K562 (cell line): ENCODE measurements around the gene CCDC82. TPM values are rescaled to one million over a fixed set of nuclear protein-coding genes. Genes with fewer than 3 reads are reported as not detected.

ENCODE experiments used
- ADNP ChIP-seq: fragments of 200-800 bp; sonication (Bioruptor generic); IDR thresholded peaks from 2 replicates; pipeline ENCODE4 v1.6.1; 2016; ENCODE audit warnings: missing genetic modification characterization, missing compliant biosample characterization
- BRF1 ChIP-seq: IDR thresholded peaks from 3 replicates; pipeline ENCODE4 v1.6.1; 2011; ENCODE audit warnings: borderline replicate concordance, mild to moderate bottlenecking; ENCODE audit not compliant: insufficient read length; ENCODE audit errors: extremely low read depth
- CBFB ChIP-seq: sonication (generic); formaldehyde crosslinking; IDR thresholded peaks from 2 replicates; pipeline ENCODE4 v1.4.0; 2020; ENCODE audit warnings: mild to moderate bottlenecking, missing genetic modification reagents
- DIDO1 ChIP-seq: fragments of 450-650 bp; IDR thresholded peaks from 2 replicates; pipeline ENCODE4 v1.6.1; 2016; ENCODE audit warnings: low read depth, missing biosample characterization, missing genetic modification characterization
- ETS2 ChIP-seq: IDR thresholded peaks from 2 replicates; pipeline ENCODE4 v1.6.1; 2016; ENCODE audit warnings: borderline replicate concordance, missing genetic modification characterization, mild to moderate bottlenecking, moderate library complexity, missing compliant biosample characterization; ENCODE audit not compliant: poor library complexity, severe bottlenecking
- GATAD2B ChIP-seq: fragments of 450-650 bp; IDR thresholded peaks from 2 replicates; pipeline ENCODE4 v1.6.1; 2017; ENCODE audit warnings: mild to moderate bottlenecking, borderline replicate concordance
- HIVEP1 ChIP-seq: fragments of 250-450 bp; sonication (Bioruptor Pico); IDR thresholded peaks from 2 replicates; pipeline ENCODE4 v1.4.0; 2020; ENCODE audit warnings: mild to moderate bottlenecking
- JUNB ChIP-seq: fragments of 450-650 bp; formaldehyde crosslinking; conservative IDR thresholded peaks from 2 replicates; pipeline ENCODE4 v1.4.0; 2020; ENCODE audit warnings: mild to moderate bottlenecking
- KLF1 ChIP-seq: fragments of 450-650 bp; IDR thresholded peaks from 2 replicates; pipeline ENCODE4 v1.6.1; 2016; ENCODE audit warnings: missing genetic modification characterization, missing compliant biosample characterization
- MNT ChIP-seq, 2 experiments: fragments of 450-650 bp; conservative IDR thresholded peaks; 2 replicates each; pipeline ENCODE4 v1.6.1; 2017; ENCODE audit warnings: mild to moderate bottlenecking in 2 of 2, moderate library complexity in 2 of 2
- RBM17 ChIP-seq: fragments of 200-400 bp; formaldehyde crosslinking; IDR thresholded peaks from 2 replicates; pipeline ENCODE4 v1.6.1; 2017; ENCODE audit warnings: low read depth, mild to moderate bottlenecking, low read length, borderline replicate concordance
- TAF9B ChIP-seq: fragments of 450-650 bp; IDR thresholded peaks from 2 replicates; pipeline ENCODE4 v1.6.1; 2018; ENCODE audit warnings: mild to moderate bottlenecking; ENCODE audit not compliant: partially characterized antibody
- VEZF1 ChIP-seq: fragments of 200-800 bp; sonication (Bioruptor generic); IDR thresholded peaks from 2 replicates; pipeline ENCODE4 v1.6.1; 2017; ENCODE audit warnings: missing genetic modification characterization, missing compliant biosample characterization
- WHSC1 ChIP-seq: IDR thresholded peaks from one replicate; pipeline ENCODE4 v1.6.1; 2012; ENCODE audit warnings: low read length, control low read depth, inconsistent platforms
- ZBTB2 ChIP-seq: fragments of 450-650 bp; IDR thresholded peaks from 2 replicates; pipeline ENCODE4 v1.6.1; 2016; ENCODE audit warnings: antibody characterized with exemption
- ZFP30 ChIP-seq: fragments of 250-450 bp; sonication (Bioruptor Pico); IDR thresholded peaks from 2 replicates; pipeline ENCODE4 v1.8.0; 2022; ENCODE audit warnings: moderate library complexity, mild to moderate bottlenecking, inconsistent platforms, borderline replicate concordance
- ZNF609 ChIP-seq: sonication (generic); formaldehyde crosslinking; IDR thresholded peaks from 2 replicates; pipeline ENCODE4 v1.8.1; 2023; ENCODE audit warnings: missing genetic modification reagents, mild to moderate bottlenecking, borderline replicate concordance
- ZNF740 ChIP-seq, 3 experiments: fragments of 200-800 bp in 1 of 3; sonication (Bioruptor generic) in 1 of 3; sonication (generic) in 1 of 3; formaldehyde crosslinking in 1 of 3; IDR thresholded peaks; 2 replicates each; pipeline versions ENCODE4 v1.6.1 to v1.8.0; 2016 to 2022; ENCODE audit warnings: mild to moderate bottlenecking in 2 of 3, missing compliant biosample characterization in 2 of 3, missing genetic modification characterization in 2 of 3, missing genetic modification reagents in 1 of 3
- polyA plus RNA-seq, 8 experiments: library from polyadenylated mRNA; depleted of rRNA in 4 of 8; stranded (reverse) in 5 of 8; unstranded in 3 of 8; fragments of >200 nt; fragmentation: Nextera tagmentation in 2 of 8; fragmentation: Illumina TruSeq in 1 of 8; extraction: Ambion mirVana in 2 of 8; extraction: Trizol in 1 of 8; gene quantifications; 2 replicates each; pipeline versions ENCODE4 v1.2.1 to v1.2.3, GENCODE V29; 2011 to 2014; ENCODE audit warnings: inconsistent platforms in 1 of 8, missing spikeins in 1 of 8
- total RNA-seq, 7 experiments: library from RNA; depleted of rRNA in 6 of 7; stranded (reverse); fragments of >200 nt in 6 of 7; fragmentation: Illumina TruSeq in 2 of 7; extraction: Trizol in 2 of 7; gene quantifications; 2 replicates each; pipeline versions ENCODE4 v1.2.1 to v1.2.3, GENCODE V29; 2011 to 2021; ENCODE audit warnings: low replicate concordance in 1 of 7

CCDC82 gene
- total and polyA plus RNA-seq, 9 of the 15 experiments (the other 6 are each of a cell fraction or from before 2014, with no cell fraction given): 12.5 to 51.3 (median 24.5) TPM

- TF ChIP-seq ADNP (tag) (no peak), ZNF609 (CRISPR knock-in tag) (no peak), ZNF740 (CRISPR knock-in tag; IDR thresholded peaks at IDR 0.05) (no peak), ZNF740 (tag; IDR thresholded peaks at IDR 0.05) (no peak), VEZF1 (CRISPR knock-in tag) (no peak), CBFB (CRISPR knock-in tag) (no peak), TAF9B (no peak), JUNB (CRISPR knock-in tag) (no peak), ZBTB2 (peak; percentile 46; the same call in 1 of the 2 replicates), HIVEP1 (no peak), KLF1 (tag) (no peak), MNT (conservative IDR thresholded peaks at IDR 0.05) (no peak), DIDO1 (tag) (no peak), BRF1 (no peak), RBM17 (no peak), ETS2 (tag) (no peak), GATAD2B (no peak), WHSC1 (no peak), ZFP30 (CRISPR knock-in tag) (no peak)
These were observed 70.9 kb downstream of the CCDC82 start (continued) for GRCh38 chr11:96318850-96319249.
